Fibroblast of skin of back (primary cell): ENCODE measurements around the gene BAZ2B.
"Not testable (repeated sequence)": the region's sequence is repeated elsewhere in the genome, so short reads cannot be mapped to it uniquely, and the experiment has no call there.

Experiments
- DNase-seq: peaks from one replicate; pipeline ENCODE4 v3.0.0-alpha.2; 2013

BAZ2B gene

GRCh38 chr2:159456500-159457426, 159.6 kb downstream of the BAZ2B start:
- peak; percentile 78 for DNase-seq

GRCh38 chr2:159455330-159455918, 160.9 kb downstream of the BAZ2B start:
- DNase-seq = no peak

- peak; percentile 18 for DNase-seq
Observed at GRCh38 chr2:159454185-159454584, 162.2 kb downstream of the BAZ2B start.

- no peak for DNase-seq
Observed at GRCh38 chr2:159450180-159450579, 166.2 kb downstream of the BAZ2B start.

- no peak for DNase-seq
Observed at GRCh38 chr2:159449504-159450124, 166.7 kb downstream of the BAZ2B start.

GRCh38 chr2:159446817-159447216, 169.5 kb downstream of the BAZ2B start:
- DNase-seq = no peak

- no peak for DNase-seq
Observed at GRCh38 chr2:159446201-159446600, 170.1 kb downstream of the BAZ2B start.

GRCh38 chr2:159445307-159445706, 171.0 kb downstream of the BAZ2B start:
- DNase-seq = no peak

- DNase-seq = no peak
Observed at GRCh38 chr2:159444754-159445153, 171.6 kb downstream of the BAZ2B start.

- no peak for DNase-seq
Observed at GRCh38 chr2:159442159-159442852, 174.0 kb downstream of the BAZ2B start.

GRCh38 chr2:159441182-159441581, 175.2 kb downstream of the BAZ2B start:
- DNase-seq = no peak

GRCh38 chr2:159439421-159439820, 176.9 kb downstream of the BAZ2B start:
- no peak for DNase-seq

- DNase-seq = no peak
Observed at GRCh38 chr2:159438720-159439353, 177.5 kb downstream of the BAZ2B start.

GRCh38 chr2:159438284-159438683, 178.1 kb downstream of the BAZ2B start:
- DNase-seq = no peak

GRCh38 chr2:159432610-159433009, 183.7 kb downstream of the BAZ2B start:
- DNase-seq = no peak

- DNase-seq = no peak
Observed at GRCh38 chr2:159427048-159427447, 189.3 kb downstream of the BAZ2B start.

GRCh38 chr2:159419403-159419802, 196.9 kb downstream of the BAZ2B start:
- DNase-seq = no peak

GRCh38 chr2:159411460-159411859, 204.9 kb downstream of the BAZ2B start:
- DNase-seq = no peak

- DNase-seq = no peak
Observed at GRCh38 chr2:159410276-159410675, 206.1 kb downstream of the BAZ2B start.

- no peak for DNase-seq
Observed at GRCh38 chr2:159409116-159409800, 207.1 kb downstream of the BAZ2B start.

- no peak for DNase-seq
Observed at GRCh38 chr2:159402790-159403189, 213.6 kb downstream of the BAZ2B start.

- DNase-seq = not testable (repeated sequence)
Observed at GRCh38 chr2:159402160-159402559, 214.2 kb downstream of the BAZ2B start.
